HCT116 (cell line): Measurements from ENCODE around the gene ZNF761. TPM values are rescaled to one million over a fixed set of nuclear protein-coding genes. Genes with fewer than 3 reads are reported as not detected.

Source experiments
- ATAC-seq: fragments of 200-7000 bp; cut with Tn5 transposase; 2 replicates; pipeline ENCODE4 v1.9.1; 2020; ENCODE audit warnings: mild to moderate bottlenecking, moderate library complexity
- BruUV-seq: library from RNA; stranded (reverse); fragments of 400-500 nt; replicated peaks from 2 replicates; lab custom pipeline; 2021; lab: Mats Ljungman, UMichigan
- CTCF ChIA-PET: fragments of 300-600 bp; sonication (Branson Sonifier 250); formaldehyde crosslinking; loops from one replicate; lab custom pipeline; 2021; ENCODE audit warnings: antibody characterized with exemption; lab: Charles Lee
- POLR2A ChIA-PET: fragments of 300-600, 350-600 bp; sonication (Branson Sonifier 250); formaldehyde crosslinking; loops from one replicate; lab custom pipeline; 2021; ENCODE audit warnings: antibody characterized with exemption; lab: Charles Lee
- RAD21 ChIA-PET, 2 experiments: fragments of 300-600 bp; sonication (Branson Sonifier 250); formaldehyde crosslinking; loops; one replicate each; lab custom pipeline; 2023; ENCODE audit warnings: low total read pairs in 2 of 2; ENCODE audit not compliant: uncharacterized antibody in 2 of 2, unreplicated experiment in 2 of 2, low non-redundant PET in 1 of 2; lab: Charles Lee
- DNase-seq: peaks from one replicate; pipeline ENCODE4 v3.0.0-alpha.2; 2010; ENCODE audit warnings: low read depth, low spot score
- H2AFZ ChIP-seq: fragments of 200-600 bp; shearing (Covaris generic), sonication (generic); 2 replicates; pipeline ENCODE4 v1.6.1; 2017; ENCODE audit warnings: low read depth, mixed run types, mixed read lengths, antibody characterized with exemption, low read length; ENCODE audit not compliant: poor library complexity, severe bottlenecking
- H3K27ac ChIP-seq: 2 replicates; pipeline ENCODE4 v1.5.1; 2012; ENCODE audit warnings: low read depth, low read length
- H3K27me3 ChIP-seq: fragments of 200-600 bp; sonication (generic); 2 replicates; pipeline ENCODE4 v1.6.1; 2016; ENCODE audit warnings: mixed run types, low read length, mixed read lengths; ENCODE audit not compliant: insufficient read depth
- H3K36me3 ChIP-seq, 2 experiments: fragments of 200-500 bp in 1 of 2; fragments of 200-600 bp in 1 of 2; sonication (Bioruptor generic) in 1 of 2; sonication (generic) in 1 of 2; 2 replicates each; pipeline versions ENCODE4 v1.5.1 to v1.6.1; 2014 to 2016; ENCODE audit warnings: low read length in 2 of 2, inconsistent platforms in 1 of 2, mixed read lengths in 1 of 2, mixed run types in 1 of 2; ENCODE audit not compliant: insufficient read depth in 2 of 2, control insufficient read depth in 1 of 2
- H3K4me1 ChIP-seq, 2 experiments: fragments of 200-600 bp in 1 of 2; sonication (generic) in 1 of 2; 2 replicates each; pipeline versions ENCODE4 v1.5.1 to v1.6.1; 2012 to 2017; ENCODE audit warnings: low read length in 2 of 2, inconsistent platforms in 1 of 2, mild to moderate bottlenecking in 1 of 2, mixed read lengths in 1 of 2, mixed run types in 1 of 2, moderate library complexity in 1 of 2; ENCODE audit not compliant: insufficient read depth in 2 of 2, control insufficient read depth in 1 of 2
- H3K4me2 ChIP-seq: fragments of 200-600 bp; sonication (generic); 2 replicates; pipeline ENCODE4 v1.6.1; 2017; ENCODE audit warnings: mixed run types, low read length, mixed read lengths
- H3K4me3 ChIP-seq, 2 experiments: fragments of 200-600 bp in 1 of 2; sonication (generic) in 1 of 2; replicated peaks in 1 of 2; 2 replicates each; pipeline ENCODE4 v1.5.1; 2011 to 2016; ENCODE audit warnings: low read length in 2 of 2, control low read depth in 1 of 2, low read depth in 1 of 2, mild to moderate bottlenecking in 1 of 2, mixed read lengths in 1 of 2, mixed run types in 1 of 2
- H3K79me2 ChIP-seq: fragments of 200-600 bp; sonication (generic); 2 replicates; pipeline ENCODE4 v1.6.1; 2017; ENCODE audit warnings: mild to moderate bottlenecking, mixed run types, low read length, moderate library complexity, mixed read lengths; ENCODE audit not compliant: insufficient read depth
- H3K9ac ChIP-seq: fragments of 200-600 bp; sonication (generic); 2 replicates; pipeline ENCODE4 v1.6.1; 2016; ENCODE audit warnings: low read length, mixed read lengths
- H3K9me2 ChIP-seq: fragments of 200-600 bp; sonication (generic), shearing (Covaris generic); 2 replicates; pipeline ENCODE4 v1.6.1; 2017; ENCODE audit warnings: mixed run types, mild to moderate bottlenecking, moderate library complexity; ENCODE audit not compliant: insufficient read depth
- H3K9me3 ChIP-seq, 2 experiments: fragments of 200-500 bp in 1 of 2; fragments of 200-600 bp in 1 of 2; sonication (Bioruptor generic) in 1 of 2; sonication (generic) in 1 of 2; 2 replicates each; pipeline ENCODE4 v1.6.1; 2014 to 2017; ENCODE audit warnings: low read length in 2 of 2, mixed read lengths in 2 of 2, inconsistent platforms in 1 of 2, low read depth in 1 of 2, mild to moderate bottlenecking in 1 of 2, mixed run types in 1 of 2, moderate library complexity in 1 of 2; ENCODE audit not compliant: control insufficient read depth in 1 of 2, insufficient read depth in 1 of 2
- H4K20me1 ChIP-seq: fragments of 200-600 bp; sonication (generic), shearing (Covaris generic); 2 replicates; pipeline ENCODE4 v1.6.1; 2017; ENCODE audit warnings: mixed run types, mild to moderate bottlenecking, moderate library complexity; ENCODE audit not compliant: insufficient read depth
- CBX3 ChIP-seq: IDR thresholded peaks from 2 replicates; pipeline ENCODE4 v1.6.1; 2012; ENCODE audit warnings: low read depth
- CEBPB ChIP-seq: IDR thresholded peaks from 2 replicates; pipeline ENCODE4 v1.6.1; 2012; ENCODE audit warnings: low read depth
- ELF1 ChIP-seq: IDR thresholded peaks from 2 replicates; pipeline ENCODE4 v1.6.1; 2012; ENCODE audit warnings: low read depth, borderline replicate concordance
- EZH2 ChIP-seq: fragments of 200-600 bp; sonication (generic); IDR thresholded peaks from 2 replicates; pipeline ENCODE4 v1.6.1; 2017; ENCODE audit warnings: antibody characterized with exemption, mixed run types
- EZH2phosphoT487 ChIP-seq: fragments of 200-600 bp; IDR thresholded peaks from 2 replicates; pipeline ENCODE4 v1.6.1; 2018; ENCODE audit warnings: antibody characterized with exemption, borderline replicate concordance
- JUND ChIP-seq: IDR thresholded peaks from 2 replicates; pipeline ENCODE4 v1.6.1; 2012
- POLR2A ChIP-seq: IDR thresholded peaks from 2 replicates; pipeline ENCODE4 v1.7.0; 2011; ENCODE audit warnings: borderline replicate concordance; ENCODE audit not compliant: insufficient read depth, insufficient read length; ENCODE audit errors: extremely low read depth
- REST ChIP-seq: IDR thresholded peaks from 2 replicates; pipeline ENCODE4 v1.6.1; 2012; ENCODE audit warnings: low read depth
- SIN3A ChIP-seq: IDR thresholded peaks from 2 replicates; pipeline ENCODE4 v1.6.1; 2012; ENCODE audit warnings: low read depth
- TCF7L2 ChIP-seq: IDR thresholded peaks from 2 replicates; pipeline ENCODE4 v1.7.0; 2011; ENCODE audit warnings: borderline replicate concordance, inconsistent platforms; ENCODE audit not compliant: insufficient read depth, insufficient read length; ENCODE audit errors: extremely low read depth
- YY1 ChIP-seq: IDR thresholded peaks from 2 replicates; pipeline ENCODE4 v1.6.1; 2011; ENCODE audit warnings: low read length, low read depth, moderate library complexity, mild to moderate bottlenecking; ENCODE audit not compliant: insufficient replicate concordance; ENCODE audit errors: extremely low read depth
- intact Hi-C: fragments of 100-400 bp; cut with micrococcal nuclease; formaldehyde crosslinking; loops from 2 replicates; pipeline ENCODE4 v1.10.0; 2022
- total RNA-seq: library from RNA; stranded (reverse); gene quantifications from one replicate; pipeline ENCODE4 v1.2.1, GENCODE V29; 2021; ENCODE audit not compliant: unreplicated experiment
- TF ChIP-seq, protein P1 (sequence below): IDR thresholded peaks from 2 replicates; pipeline ENCODE4 v1.6.1; 2012
- TF ChIP-seq, protein P2 (sequence below): IDR thresholded peaks from 2 replicates; pipeline ENCODE4 v1.6.1; 2012
- TF ChIP-seq, protein P3 (sequence below), 3 experiments: fragments of 200-600 bp in 1 of 3; sonication (generic) in 1 of 3; IDR thresholded peaks in 2 of 3; conservative IDR thresholded peaks in 1 of 3; 2 replicates each; pipeline ENCODE4 v1.5.1; 2012 to 2017; ENCODE audit warnings: low read depth in 2 of 3, low read length in 2 of 3, antibody characterized with exemption in 1 of 3, borderline replicate concordance in 1 of 3, control low read depth in 1 of 3, mild to moderate bottlenecking in 1 of 3, mixed read lengths in 1 of 3, mixed run types in 1 of 3, moderate library complexity in 1 of 3; ENCODE audit not compliant: insufficient read depth in 1 of 3

ZNF761 gene
- total RNA-seq, 1 experiment from 2014 or later: 8.8 TPM

DNA sequence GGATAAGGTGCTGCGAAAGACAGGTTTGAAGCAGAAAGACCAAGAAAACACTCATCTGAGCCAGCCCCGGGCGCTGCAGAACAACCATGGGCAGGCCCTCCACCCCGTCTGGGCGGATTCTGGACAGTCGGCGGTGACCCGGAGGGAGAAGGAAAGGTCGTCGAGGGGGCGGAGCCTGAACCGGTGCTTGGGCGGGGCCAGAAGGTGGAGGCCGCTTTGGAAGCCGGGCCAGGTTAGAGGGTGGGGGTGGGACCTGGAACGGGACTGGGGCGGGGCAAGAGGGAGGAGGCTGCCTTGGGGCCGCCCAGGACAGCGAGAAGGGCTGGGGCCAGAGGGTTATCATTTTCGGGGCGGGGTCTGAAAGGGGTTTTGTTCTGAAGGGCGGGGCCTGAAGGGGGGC is 41.8 kb upstream of the ZNF761 start:
- no peaks in the 10 kb centered on the region for H4K20me1 ChIP-seq
- TF ChIP-seq, protein P1, sequence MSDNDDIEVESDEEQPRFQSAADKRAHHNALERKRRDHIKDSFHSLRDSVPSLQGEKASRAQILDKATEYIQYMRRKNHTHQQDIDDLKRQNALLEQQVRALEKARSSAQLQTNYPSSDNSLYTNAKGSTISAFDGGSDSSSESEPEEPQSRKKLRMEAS: no peak
- TF ChIP-seq JUND: no peak
- TF ChIP-seq, protein P2, sequence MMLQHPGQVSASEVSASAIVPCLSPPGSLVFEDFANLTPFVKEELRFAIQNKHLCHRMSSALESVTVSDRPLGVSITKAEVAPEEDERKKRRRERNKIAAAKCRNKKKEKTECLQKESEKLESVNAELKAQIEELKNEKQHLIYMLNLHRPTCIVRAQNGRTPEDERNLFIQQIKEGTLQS: no peak
- no peak for TF ChIP-seq REST
- TF ChIP-seq ELF1: no peak
- TF ChIP-seq POLR2A: no peak
- TF ChIP-seq YY1: no peak
- TF ChIP-seq SIN3A: no peak
- TF ChIP-seq EZH2: no peak
- no peak for TF ChIP-seq TCF7L2
- no peak for TF ChIP-seq CBX3
- TF ChIP-seq, protein P3, sequence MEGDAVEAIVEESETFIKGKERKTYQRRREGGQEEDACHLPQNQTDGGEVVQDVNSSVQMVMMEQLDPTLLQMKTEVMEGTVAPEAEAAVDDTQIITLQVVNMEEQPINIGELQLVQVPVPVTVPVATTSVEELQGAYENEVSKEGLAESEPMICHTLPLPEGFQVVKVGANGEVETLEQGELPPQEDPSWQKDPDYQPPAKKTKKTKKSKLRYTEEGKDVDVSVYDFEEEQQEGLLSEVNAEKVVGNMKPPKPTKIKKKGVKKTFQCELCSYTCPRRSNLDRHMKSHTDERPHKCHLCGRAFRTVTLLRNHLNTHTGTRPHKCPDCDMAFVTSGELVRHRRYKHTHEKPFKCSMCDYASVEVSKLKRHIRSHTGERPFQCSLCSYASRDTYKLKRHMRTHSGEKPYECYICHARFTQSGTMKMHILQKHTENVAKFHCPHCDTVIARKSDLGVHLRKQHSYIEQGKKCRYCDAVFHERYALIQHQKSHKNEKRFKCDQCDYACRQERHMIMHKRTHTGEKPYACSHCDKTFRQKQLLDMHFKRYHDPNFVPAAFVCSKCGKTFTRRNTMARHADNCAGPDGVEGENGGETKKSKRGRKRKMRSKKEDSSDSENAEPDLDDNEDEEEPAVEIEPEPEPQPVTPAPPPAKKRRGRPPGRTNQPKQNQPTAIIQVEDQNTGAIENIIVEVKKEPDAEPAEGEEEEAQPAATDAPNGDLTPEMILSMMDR (IDR thresholded peaks at IDR 0.05 in 2 of 3, conservative IDR thresholded peaks at IDR 0.05 in 1 of 3; ENCODE audit: borderline replicate concordance in 1 of 3, insufficient read depth in 1 of 3, low read depth in 2 of 3, low read length in 2 of 3): no peak
- no peak for TF ChIP-seq CEBPB
- no peak for TF ChIP-seq EZH2phosphoT487
- TF ChIP-seq, all 23 proteins: peak for 0
- no peak overlapping the region for H3K4me2 ChIP-seq
- H3K9me3 ChIP-seq: peaks cover 5 to 13% of the 10 kb centered on the region in 2 experiments; a peak in 2 of 4 replicates
- no TSS peak for BruUV-seq
- ChIA-PET RAD21 (no interaction called here), POLR2A (no interaction called here), CTCF (no interaction called here)
- no peak overlapping the region for H2AFZ ChIP-seq
- intact Hi-C loops: no loop called here
- ATAC-seq (no peak), DNase-seq (no peak)
- 0 out of 4 replicates have a peak, but pooled peaks cover 0 to 3% of the 10 kb centered on the region in 2 experiments for H3K36me3 ChIP-seq
- H3K9ac ChIP-seq: no peak overlapping the region
- H3K27ac ChIP-seq: no peak overlapping the region
- H3K4me1 ChIP-seq: peaks cover 0 to 4% of the 10 kb centered on the region in 2 experiments; a peak in 1 of 4 replicates
- no peaks in the 10 kb centered on the region for H3K79me2 ChIP-seq
- H3K27me3 ChIP-seq: no peaks in the 10 kb centered on the region
- no peaks in the 10 kb centered on the region for H3K9me2 ChIP-seq
- no peak overlapping the region for H3K4me3 ChIP-seq
